GM12878 (cell line): Measurements from ENCODE around the gene NXN. TPM values are rescaled to one million over a fixed set of nuclear protein-coding genes. Genes with fewer than 3 reads are reported as not detected.

ENCODE experiments used
- ATAC-seq: fragments of 200-7000 bp; cut with Tn5 transposase; 3 replicates; pipeline ENCODE4 v1.9.1; 2020; ENCODE audit warnings: mild to moderate bottlenecking, moderate library complexity
- BruUV-seq: library from RNA; stranded (reverse); fragments of 400-500 nt; replicated peaks from 2 replicates; lab custom pipeline; 2021; lab: Mats Ljungman, UMichigan
- CTCF ChIA-PET: fragments of 300-600 bp; sonication (Branson Sonifier 250); formaldehyde crosslinking; extraction: SDS; loops from one replicate; lab custom pipeline; 2021; ENCODE audit warnings: inconsistent platforms; lab: Yijun Ruan, JAX
- POLR2A ChIA-PET: fragments of 350-600 bp; formaldehyde crosslinking; extraction: SDS; loops from one replicate; lab custom pipeline; 2021; ENCODE audit warnings: inconsistent platforms; lab: Charles Lee
- RAD21 ChIA-PET: fragments of 300-600 bp; sonication (Branson Sonifier 250); formaldehyde crosslinking; loops from one replicate; lab custom pipeline; 2023; ENCODE audit warnings: antibody characterized with exemption; ENCODE audit not compliant: unreplicated experiment; lab: Charles Lee
- SMC1A ChIA-PET: fragments of 300-600 bp; sonication (Branson Sonifier 250); formaldehyde crosslinking; loops from one replicate; lab custom pipeline; 2023; ENCODE audit not compliant: unreplicated experiment, uncharacterized antibody; lab: Charles Lee
- DNase-seq: peaks from one replicate; pipeline ENCODE4 v3.0.0-alpha.2; 2011; ENCODE audit warnings: low read depth, low spot score
- FAIRE-seq: peaks from 3 replicates; lab custom pipeline; 2011; peaks lifted over from hg19 to GRCh38; lab: Jason Lieb, UNC
- H2AFZ ChIP-seq: 2 replicates; pipeline ENCODE4 v1.6.0; 2011; ENCODE audit warnings: low read depth, low read length, control low read depth; ENCODE audit not compliant: control insufficient read depth
- H3K27ac ChIP-seq: 2 replicates; pipeline ENCODE4 v1.5.1; 2011; ENCODE audit warnings: control low read depth; ENCODE audit not compliant: control insufficient read depth, insufficient read depth
- H3K27me3 ChIP-seq, 2 experiments: replicated peaks in 1 of 2; 2 replicates each; pipeline versions ENCODE4 v1.6.0 to v1.6.1; 2011; ENCODE audit warnings: low read length in 1 of 2; ENCODE audit not compliant: control insufficient read depth in 2 of 2, insufficient read depth in 2 of 2
- H3K36me3 ChIP-seq, 2 experiments: 2 replicates each; pipeline ENCODE4 v1.5.1; 2011; ENCODE audit warnings: low read length in 1 of 2; ENCODE audit not compliant: control insufficient read depth in 2 of 2, insufficient read depth in 2 of 2
- H3K4me1 ChIP-seq: 2 replicates; pipeline ENCODE4 v1.6.1; 2011; ENCODE audit warnings: mild to moderate bottlenecking, low read length, moderate library complexity, mixed read lengths; ENCODE audit not compliant: control insufficient read depth, insufficient read depth
- H3K4me2 ChIP-seq: 2 replicates; pipeline ENCODE4 v1.6.0; 2011; ENCODE audit warnings: control low read depth; ENCODE audit not compliant: control insufficient read depth, insufficient read depth
- H3K4me3 ChIP-seq: fragments of 200-600 bp; sonication (generic); 2 replicates; pipeline ENCODE4 v1.5.1; 2016
- H3K79me2 ChIP-seq: 2 replicates; pipeline ENCODE4 v1.6.0; 2011; ENCODE audit warnings: low read length; ENCODE audit not compliant: control insufficient read depth, insufficient read depth
- H3K9ac ChIP-seq: 2 replicates; pipeline ENCODE4 v1.8.0; 2011; ENCODE audit warnings: low read length, control low read depth, mixed read lengths; ENCODE audit not compliant: control insufficient read depth, insufficient read depth
- H3K9me3 ChIP-seq: replicated peaks from 3 replicates; pipeline ENCODE4 v1.5.1; 2011; ENCODE audit warnings: mild to moderate bottlenecking, low read length; ENCODE audit not compliant: control insufficient read depth, insufficient read depth
- H4K20me1 ChIP-seq: 2 replicates; pipeline ENCODE4 v1.6.0; 2011; ENCODE audit not compliant: control insufficient read depth, insufficient read depth
- E2F8 ChIP-seq: fragments of 450-650 bp; IDR thresholded peaks from 2 replicates; pipeline ENCODE4 v1.6.1; 2018; ENCODE audit warnings: mild to moderate bottlenecking, low read depth, moderate library complexity; ENCODE audit not compliant: partially characterized antibody
- EZH2 ChIP-seq: IDR thresholded peaks from 2 replicates; pipeline ENCODE4 v1.6.1; 2012; ENCODE audit warnings: low read depth, mild to moderate bottlenecking, control low read depth, inconsistent platforms, low read length, borderline replicate concordance; ENCODE audit not compliant: control insufficient read depth
- GABPA ChIP-seq: IDR thresholded peaks from 2 replicates; pipeline ENCODE4 v1.6.1; 2014; ENCODE audit warnings: antibody characterized with exemption, low read depth, mild to moderate bottlenecking, inconsistent platforms
- HCFC1 ChIP-seq: fragments of 150-350 bp; IDR thresholded peaks from 2 replicates; pipeline ENCODE4 v1.6.1; 2014; ENCODE audit warnings: low read length
- HDAC2 ChIP-seq: fragments of 200-600 bp; sonication (generic); IDR thresholded peaks from 2 replicates; pipeline ENCODE4 v1.6.1; 2017
- IKZF1 ChIP-seq: fragments of 450-650 bp; conservative IDR thresholded peaks from 2 replicates; pipeline ENCODE4 v1.6.1; 2017; ENCODE audit warnings: antibody characterized with exemption, mild to moderate bottlenecking
- KDM1A ChIP-seq: fragments of 200-600 bp; sonication (generic); IDR thresholded peaks from 2 replicates; pipeline ENCODE4 v1.6.1; 2016; ENCODE audit warnings: borderline replicate concordance
- KLF5 ChIP-seq: fragments of 450-650 bp; IDR thresholded peaks from 2 replicates; pipeline ENCODE4 v1.6.1; 2014; ENCODE audit warnings: mild to moderate bottlenecking; ENCODE audit not compliant: partially characterized antibody
- NFXL1 ChIP-seq: fragments of 450-650 bp; IDR thresholded peaks from 2 replicates; pipeline ENCODE4 v1.6.1; 2017; ENCODE audit warnings: antibody characterized with exemption, mild to moderate bottlenecking, borderline replicate concordance
- NR2C1 ChIP-seq: fragments of 450-650 bp; IDR thresholded peaks from 2 replicates; pipeline ENCODE4 v1.6.1; 2017; ENCODE audit warnings: antibody characterized with exemption, mild to moderate bottlenecking, moderate library complexity
- NRF1 ChIP-seq: conservative IDR thresholded peaks from 2 replicates; pipeline ENCODE4 v1.6.1; 2011; ENCODE audit warnings: mild to moderate bottlenecking, low read depth, low read length, improper control_type of control experiment
- SREBF1 ChIP-seq: IDR thresholded peaks from 2 replicates; pipeline ENCODE4 v1.6.1; 2012; ENCODE audit warnings: mild to moderate bottlenecking, low read length
- TCF12 ChIP-seq: IDR thresholded peaks from 2 replicates; pipeline ENCODE4 v1.6.1; 2011; ENCODE audit warnings: low read depth, mild to moderate bottlenecking, low read length
- ZNF274 ChIP-seq: IDR thresholded peaks from one replicate; pipeline ENCODE4 v1.8.0; 2011; ENCODE audit not compliant: insufficient read length, insufficient read depth
- ZZZ3 ChIP-seq: IDR thresholded peaks from 2 replicates; pipeline ENCODE4 v1.6.1; 2011; ENCODE audit warnings: low read depth; ENCODE audit not compliant: control insufficient read depth, insufficient read length
- WGBS: methylation state at CpG from one replicate; pipeline ENCODE4 v1.1.6; 2016; ENCODE audit warnings: low lambda C conversion rate; ENCODE audit not compliant: insufficient replicate concordance, insufficient coverage; ENCODE audit errors: missing lambda C conversion rate; 5-methylcytosine and 5-hydroxymethylcytosine counted together
- in situ Hi-C: fragments of 300-500 bp; cut with MboI; formaldehyde crosslinking; loops from 9 replicates; pipeline ENCODE4 v1.14.3; 2018; ENCODE audit warnings: mixed read lengths
- intact Hi-C: fragments of 100-400 bp; cut with micrococcal nuclease; formaldehyde crosslinking; loops from one replicate; pipeline ENCODE4 v1.14.2; 2022; ENCODE audit not compliant: unreplicated experiment
- polyA plus RNA-seq, 11 experiments: library from polyadenylated mRNA; depleted of rRNA in 4 of 11; unstranded in 6 of 11; stranded (reverse) in 5 of 11; fragments of >200 nt; fragmentation: Nextera tagmentation in 4 of 11; fragmentation: Illumina TruSeq in 1 of 11; extraction: Ambion mirVana in 4 of 11; extraction: Trizol in 1 of 11; gene quantifications; 1 replicate in 1 of 11; 2 replicates in 10 of 11; pipeline versions ENCODE4 v1.2.1 to v1.2.3, GENCODE V29; 2011 to 2016; ENCODE audit warnings: inconsistent platforms in 2 of 11, missing spikeins in 2 of 11, low read depth in 1 of 11
- total RNA-seq, 4 experiments: library from RNA; depleted of rRNA in 3 of 4; stranded (reverse); fragments of >200 nt in 3 of 4; fragmentation: Illumina TruSeq in 1 of 4; extraction: Trizol in 1 of 4; gene quantifications; 2 replicates each; pipeline versions ENCODE4 v1.2.1 to v1.2.3, GENCODE V29; 2013 to 2021

NXN gene
- total and polyA plus RNA-seq, 10 of the 15 experiments (the other 5 are each of a cell fraction or from before 2014, with no cell fraction given) = 0.04 to 1.2 (median 0.30) TPM

- DNase-seq = no peak
- in situ Hi-C loops = no loop called here
- Histone ChIP-seq H3K4me1 (peaks cover 10% of the 10 kb centered on the region), H3K4me3 (no peak overlapping the region), H3K79me2 (peaks cover 26% of the 10 kb centered on the region), H3K9ac (no peak overlapping the region), H3K9me3 (no peaks in the 10 kb centered on the region), H3K4me2 (no peak overlapping the region), H3K36me3 (peaks cover 3 to 19% of the 10 kb centered on the region in 2 experiments), H3K27me3 (no peaks in the 10 kb centered on the region), H3K27ac (no peak overlapping the region), H2AFZ (no peak overlapping the region), H4K20me1 (no peaks in the 10 kb centered on the region)
- TF ChIP-seq ZZZ3 (no peak), IKZF1 (no peak), TCF12 (no peak), GABPA (no peak), KLF5 (no peak), NR2C1 (no peak), KDM1A (no peak), SREBF1 (no peak), HDAC2 (no peak), NRF1 (no peak), ZNF274 (no peak), E2F8 (no peak), EZH2 (no peak), HCFC1 (no peak), NFXL1 (no peak)
- WGBS = 96% methylated on average over 11 of the region's 11 CpGs
- ChIA-PET CTCF (no interaction called here), POLR2A (interaction anchor here (1.2 kb wide), 1 partner anchor 60 kb away, joined by 3 read pairs; no protein-coding TSS in a partner anchor), RAD21 (no interaction called here), SMC1A (no interaction called here)
- intact Hi-C loops = no loop called here
- TSS peak; percentile 7 for BruUV-seq
- ATAC-seq = no peak
- no peak for FAIRE-seq
Observed at GRCh38 chr17:778096-778495, 201.5 kb downstream of the NXN start.
